Measurements from ENCODE around the gene GRAMD1B. TPM values are rescaled to one million over a fixed set of nuclear protein-coding genes. Genes with fewer than 3 reads are reported as not detected.
A peak's percentile ranks its signal among the peaks of the same experiment; 100 is the strongest.

Gene GRAMD1B
- total RNA-seq, 4 donors from 2014 or later: under 0.01 to 6.5 (median 3.7) TPM

DNA sequence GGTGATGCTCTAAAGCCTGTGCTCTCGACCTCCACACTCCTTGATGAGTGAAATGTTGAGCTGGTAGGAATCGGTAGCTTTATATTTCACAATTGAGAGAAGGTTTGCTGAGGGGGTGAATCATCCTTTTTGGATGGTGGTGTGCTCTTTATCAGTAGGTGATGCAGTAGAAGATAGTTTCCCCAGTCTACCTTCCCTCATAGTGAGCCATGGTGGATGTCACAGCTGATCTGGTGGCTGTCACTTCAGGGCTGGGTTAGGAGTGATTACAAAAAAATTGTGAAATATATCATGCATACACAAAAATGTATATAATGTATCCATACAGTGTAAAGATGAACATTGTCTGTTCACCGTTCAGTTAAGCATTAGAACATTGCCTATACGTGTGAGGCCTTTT, 105.3 kb downstream of the GRAMD1B start:
- Histone ChIP-seq H3K36me3 (no peaks in the 10 kb centered on the region), H3K4me3 (no peak overlapping the region), H3K27me3 (no peaks in the 10 kb centered on the region), H3K9me3 (no peaks in the 10 kb centered on the region), H3K4me1 (no peaks in the 10 kb centered on the region), H3K27ac (no peak overlapping the region)
- no peak for DNase-seq
- no peak for TF ChIP-seq POLR2A (IDR thresholded peaks at IDR 0.05)
- TF ChIP-seq CTCF (IDR thresholded peaks at IDR 0.05): no peak
- intact Hi-C loops (cut with DNase I; ENCODE audit: low total_unique reads): no loop called here

- H3K27me3 ChIP-seq: no peaks in the 10 kb centered on the region
- no peak for DNase-seq
- no peaks in the 10 kb centered on the region for H3K4me1 ChIP-seq
- no peaks in the 10 kb centered on the region for H3K9me3 ChIP-seq
- H3K36me3 ChIP-seq: no peaks in the 10 kb centered on the region
- intact Hi-C loops (cut with DNase I; ENCODE audit: low total_unique reads): no loop called here
- TF ChIP-seq CTCF (IDR thresholded peaks at IDR 0.05) (no peak), POLR2A (IDR thresholded peaks at IDR 0.05) (no peak)
- H3K4me3 ChIP-seq: no peak overlapping the region
- no peak overlapping the region for H3K27ac ChIP-seq
These were observed 106.8 kb downstream of the GRAMD1B start for GRCh38 chr11:123536690-123537437.

- no peak for TF ChIP-seq CTCF (IDR thresholded peaks at IDR 0.05)
- TF ChIP-seq POLR2A (IDR thresholded peaks at IDR 0.05): no peak
- intact Hi-C loops (cut with DNase I; ENCODE audit: low total_unique reads): no loop called here
These were observed 107.7 kb downstream of the GRAMD1B start for GRCh38 chr11:123537726-123538125.

DNA sequence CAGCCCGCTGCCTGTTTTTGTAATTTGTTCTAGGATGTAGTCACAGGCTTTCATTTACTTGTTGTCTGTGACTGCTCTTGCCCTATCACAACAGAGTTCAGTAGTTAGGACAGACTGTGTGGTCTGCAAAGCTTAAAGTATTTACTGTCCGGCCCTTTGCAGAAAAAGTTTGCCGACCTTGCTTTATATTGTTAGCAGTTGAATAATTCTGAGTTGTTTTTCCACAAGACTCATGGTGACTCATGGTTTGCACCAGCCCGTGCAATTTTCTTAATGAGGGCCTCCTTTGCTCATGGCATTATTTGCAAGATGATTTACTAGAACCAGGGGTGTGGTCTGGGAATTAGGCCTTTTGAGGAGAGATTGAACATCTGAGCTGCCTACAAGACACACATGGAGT, 113.7 kb downstream of the GRAMD1B start:
- peak in 1 of 2 donors; percentile 23 for DNase-seq
- Histone ChIP-seq H3K27ac (peak overlapping the region in 1 of 2 donors; percentile 48), H3K4me3 (no peak overlapping the region), H3K36me3 (no peaks in the 10 kb centered on the region), H3K27me3 (no peaks in the 10 kb centered on the region), H3K4me1 (no peaks in the 10 kb centered on the region), H3K9me3 (no peaks in the 10 kb centered on the region)
- TF ChIP-seq CTCF (IDR thresholded peaks at IDR 0.05) (no peak), POLR2A (IDR thresholded peaks at IDR 0.05) (no peak)
- intact Hi-C loops (cut with DNase I; ENCODE audit: low total_unique reads): no loop called here

More at GRCh38 chr11:123537726-123538125, 107.7 kb downstream of the GRAMD1B start:
- Histone ChIP-seq H3K36me3 (no peaks in the 10 kb centered on the region), H3K4me1 (no peaks in the 10 kb centered on the region), H3K27me3 (no peaks in the 10 kb centered on the region), H3K9me3 (no peaks in the 10 kb centered on the region), H3K27ac (no peak overlapping the region), H3K4me3 (no peak overlapping the region)
- DNase-seq: no peak

DNA sequence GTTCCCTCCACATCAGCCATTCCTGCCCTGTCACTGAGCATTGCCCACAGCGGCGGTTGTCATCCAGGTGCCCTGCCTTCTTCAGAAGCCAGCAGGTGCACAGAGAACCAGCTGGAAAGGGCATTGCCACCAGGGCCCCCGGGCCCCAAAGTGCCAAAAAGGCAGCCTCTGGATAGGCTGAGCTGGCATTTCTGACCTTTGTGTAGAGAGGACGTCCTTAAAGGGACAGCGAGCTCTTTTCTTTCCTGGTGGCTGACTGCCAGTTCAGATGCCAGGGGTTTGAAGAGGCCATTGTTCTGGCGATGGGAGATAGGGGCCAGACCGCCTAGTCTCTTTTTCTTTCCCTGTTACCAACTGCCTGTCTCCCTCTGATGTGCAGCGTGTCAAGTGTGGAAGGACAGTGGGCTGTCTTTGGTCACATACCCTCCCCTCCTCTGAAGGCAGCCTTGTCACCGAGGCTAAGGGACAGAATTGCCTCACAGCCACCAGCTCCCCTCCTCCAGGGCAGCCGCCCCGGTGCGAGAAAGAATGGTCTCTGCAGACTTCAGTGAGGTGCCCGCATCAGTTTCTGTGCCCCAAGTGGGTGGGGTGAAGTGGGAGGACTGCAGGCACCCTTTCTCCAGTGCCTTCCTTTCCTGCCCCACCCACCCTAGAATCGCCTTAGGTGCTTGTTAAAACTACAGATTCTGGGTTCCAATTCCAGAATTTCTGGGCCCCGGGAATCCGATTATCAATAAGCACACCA, 114.7 kb downstream of the GRAMD1B start:
- H3K9me3 ChIP-seq: no peaks in the 10 kb centered on the region
- TF ChIP-seq POLR2A (IDR thresholded peaks at IDR 0.05) (no peak), CTCF (IDR thresholded peaks at IDR 0.05) (no peak)
- no peak for DNase-seq
- intact Hi-C loops (cut with DNase I; ENCODE audit: low total_unique reads): no loop called here
- no peak overlapping the region for H3K27ac ChIP-seq
- H3K4me3 ChIP-seq: no peak overlapping the region
- no peaks in the 10 kb centered on the region for H3K4me1 ChIP-seq
- no peaks in the 10 kb centered on the region for H3K27me3 ChIP-seq
- no peaks in the 10 kb centered on the region for H3K36me3 ChIP-seq
